22Rv1 (cell line): ENCODE measurements around the gene EPB42.
"Not testable (repeated sequence)": the region's sequence is repeated elsewhere in the genome, so short reads cannot be mapped to it uniquely, and the experiment has no call there.

Source experiments
- H3K27ac ChIP-seq: fragments of 450-650 bp; 2 replicates; pipeline ENCODE4 v1.5.1; 2017
- ZFX ChIP-seq: fragments of 450-650 bp; IDR thresholded peaks from 2 replicates; pipeline ENCODE4 v1.6.1; 2017; ENCODE audit warnings: antibody characterized with exemption, borderline replicate concordance
- TF ChIP-seq, protein P1 (sequence below): fragments of 450-650 bp; IDR thresholded peaks from 2 replicates; pipeline ENCODE4 v1.5.1; 2017; ENCODE audit warnings: mild to moderate bottlenecking

EPB42 gene

DNA sequence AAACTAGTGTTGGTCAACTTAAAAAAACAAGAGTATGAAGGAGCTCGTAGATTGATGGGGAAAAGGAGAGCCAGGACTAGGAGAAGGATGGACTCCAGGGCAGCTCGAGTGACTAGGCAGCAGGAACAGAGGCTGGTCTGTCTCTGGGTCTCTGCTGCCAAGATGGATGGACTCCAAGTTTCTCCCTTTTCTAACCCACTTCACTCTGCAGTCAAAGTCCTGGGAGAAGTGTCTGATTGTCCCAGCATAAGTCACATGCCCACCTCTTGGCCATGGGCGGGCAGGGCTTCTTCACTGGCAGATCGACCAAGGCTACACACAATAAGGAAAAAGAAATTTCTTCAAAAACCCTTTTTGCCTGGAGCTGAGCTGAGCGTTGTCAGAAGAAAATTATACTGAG is 9.2 kb upstream of the EPB42 start:
- TF ChIP-seq, protein P1, sequence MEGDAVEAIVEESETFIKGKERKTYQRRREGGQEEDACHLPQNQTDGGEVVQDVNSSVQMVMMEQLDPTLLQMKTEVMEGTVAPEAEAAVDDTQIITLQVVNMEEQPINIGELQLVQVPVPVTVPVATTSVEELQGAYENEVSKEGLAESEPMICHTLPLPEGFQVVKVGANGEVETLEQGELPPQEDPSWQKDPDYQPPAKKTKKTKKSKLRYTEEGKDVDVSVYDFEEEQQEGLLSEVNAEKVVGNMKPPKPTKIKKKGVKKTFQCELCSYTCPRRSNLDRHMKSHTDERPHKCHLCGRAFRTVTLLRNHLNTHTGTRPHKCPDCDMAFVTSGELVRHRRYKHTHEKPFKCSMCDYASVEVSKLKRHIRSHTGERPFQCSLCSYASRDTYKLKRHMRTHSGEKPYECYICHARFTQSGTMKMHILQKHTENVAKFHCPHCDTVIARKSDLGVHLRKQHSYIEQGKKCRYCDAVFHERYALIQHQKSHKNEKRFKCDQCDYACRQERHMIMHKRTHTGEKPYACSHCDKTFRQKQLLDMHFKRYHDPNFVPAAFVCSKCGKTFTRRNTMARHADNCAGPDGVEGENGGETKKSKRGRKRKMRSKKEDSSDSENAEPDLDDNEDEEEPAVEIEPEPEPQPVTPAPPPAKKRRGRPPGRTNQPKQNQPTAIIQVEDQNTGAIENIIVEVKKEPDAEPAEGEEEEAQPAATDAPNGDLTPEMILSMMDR: no peak
- no peak for TF ChIP-seq ZFX
- H3K27ac ChIP-seq: no peak overlapping the region

DNA sequence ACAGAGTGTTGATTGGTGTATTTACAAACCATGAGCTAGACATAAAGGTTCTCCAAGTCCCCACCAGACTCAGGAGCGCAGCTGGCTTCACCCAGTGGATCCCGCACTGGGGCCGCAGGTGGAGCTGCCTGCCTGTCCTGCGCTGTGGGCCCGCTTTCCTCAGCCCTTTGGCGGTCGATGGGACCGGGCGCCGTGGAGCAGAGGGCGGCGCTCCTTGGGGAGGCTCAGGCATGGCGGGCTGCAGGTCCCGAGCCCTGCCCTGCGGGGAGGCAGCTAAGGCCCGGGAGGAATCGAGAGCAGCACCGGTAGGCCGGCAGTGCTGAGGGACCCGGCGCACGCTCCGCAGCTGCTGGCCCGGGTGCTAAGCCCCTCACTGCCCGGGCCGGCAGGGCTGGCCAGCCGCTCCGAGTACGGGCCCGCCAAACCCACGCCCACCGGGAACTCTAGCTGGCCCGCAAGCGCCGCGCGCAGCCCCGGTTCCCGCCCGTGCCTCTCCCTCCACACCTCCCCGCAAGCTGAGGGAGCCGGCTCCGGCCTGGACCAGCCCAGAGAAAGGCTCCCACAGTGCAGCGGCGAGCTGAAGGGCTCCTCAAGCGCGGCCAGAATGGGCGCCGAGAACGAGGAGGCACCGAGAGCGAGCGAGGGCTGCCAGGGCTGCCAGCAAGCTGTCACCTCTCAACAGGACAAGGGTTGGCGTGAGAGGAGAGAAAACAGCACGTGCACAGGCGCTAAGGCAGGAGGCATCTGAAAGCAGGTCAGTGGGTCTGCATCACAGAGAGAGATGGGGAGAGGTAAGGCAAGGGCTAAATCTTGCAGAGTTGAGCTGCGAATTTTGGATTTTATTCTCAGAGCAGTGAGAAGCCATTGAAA is 5.9 kb upstream of the EPB42 start:
- TF ChIP-seq, protein P1: no peak
- TF ChIP-seq ZFX: no peak
- H3K27ac ChIP-seq: no peak overlapping the region

DNA sequence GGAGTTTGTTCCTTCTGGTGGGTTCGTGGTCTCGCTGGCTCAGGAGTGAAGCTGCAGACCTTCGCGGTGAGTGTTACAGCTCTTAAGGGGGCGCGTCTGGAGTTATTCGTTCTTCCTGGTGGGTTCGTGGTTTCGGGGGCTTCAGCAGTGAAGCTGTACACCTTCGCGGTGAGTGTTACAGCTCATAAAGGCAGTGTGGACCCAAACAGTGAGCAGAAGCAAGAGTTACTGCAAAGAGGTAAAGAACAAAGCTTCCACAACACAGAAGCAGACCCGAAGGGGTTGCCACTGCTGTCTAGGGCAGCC is 5.1 kb upstream of the EPB42 start:
- H3K27ac ChIP-seq: not testable (repeated sequence)

DNA sequence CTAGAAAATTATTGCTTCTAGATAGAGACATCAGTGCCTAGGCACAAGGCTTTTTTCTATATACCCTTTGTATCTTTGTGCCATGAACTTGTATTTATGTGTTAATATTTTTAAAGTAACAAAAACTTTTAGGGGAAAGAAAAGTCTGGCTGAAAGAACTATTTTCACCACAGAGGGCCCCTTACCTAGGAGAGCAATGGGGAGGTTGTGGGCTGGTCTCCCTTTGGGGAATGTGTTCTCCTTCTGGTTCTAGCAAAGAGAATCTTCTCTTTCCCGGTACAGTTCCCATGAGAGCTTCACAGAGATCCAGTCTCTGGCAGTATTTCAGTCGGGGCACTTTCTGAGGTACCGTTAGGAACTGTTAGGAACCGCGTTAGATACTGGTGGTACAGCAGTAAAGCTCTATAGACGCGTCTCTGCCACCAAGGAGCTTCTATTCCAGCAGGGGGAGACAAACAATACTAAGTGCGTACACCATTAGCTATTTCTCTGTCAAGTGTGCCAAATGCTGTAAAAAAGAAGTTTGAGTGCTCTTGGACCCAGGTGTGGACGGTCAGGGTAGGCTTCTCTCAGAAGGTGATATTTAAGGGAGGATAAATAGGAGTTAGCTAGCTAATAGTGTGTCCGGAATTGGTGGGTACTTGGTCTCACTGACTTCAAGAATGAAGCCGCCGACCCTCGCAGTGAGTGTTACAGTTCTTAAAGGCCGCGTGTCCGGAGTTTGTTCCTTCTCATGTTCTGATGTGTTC is 4.6 kb upstream of the EPB42 start:
- no peak for TF ChIP-seq ZFX
- TF ChIP-seq, protein P1: peak; percentile 84
- H3K27ac ChIP-seq: no peak overlapping the region

DNA sequence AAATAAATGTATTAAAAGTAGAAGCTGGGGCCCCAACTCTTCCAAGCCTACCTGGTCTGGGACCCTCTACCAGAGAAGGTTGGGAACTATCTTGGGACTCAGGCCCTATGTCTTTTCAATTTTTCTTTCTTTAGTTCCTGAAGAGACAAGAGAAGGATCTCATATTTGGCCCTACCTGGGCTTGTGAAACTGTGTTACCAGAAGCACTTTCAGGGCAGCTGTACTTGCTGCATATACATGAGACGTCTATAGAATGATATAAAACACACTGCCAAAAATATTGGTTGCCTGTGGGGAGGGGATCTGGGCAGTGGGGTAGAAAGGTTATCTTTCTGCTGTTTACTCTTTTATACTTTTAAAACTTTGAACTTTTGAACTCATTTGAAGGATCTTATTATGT is 604 bp upstream of the EPB42 start:
- no peak for TF ChIP-seq ZFX
- TF ChIP-seq, protein P1: no peak
- no peak overlapping the region for H3K27ac ChIP-seq

DNA sequence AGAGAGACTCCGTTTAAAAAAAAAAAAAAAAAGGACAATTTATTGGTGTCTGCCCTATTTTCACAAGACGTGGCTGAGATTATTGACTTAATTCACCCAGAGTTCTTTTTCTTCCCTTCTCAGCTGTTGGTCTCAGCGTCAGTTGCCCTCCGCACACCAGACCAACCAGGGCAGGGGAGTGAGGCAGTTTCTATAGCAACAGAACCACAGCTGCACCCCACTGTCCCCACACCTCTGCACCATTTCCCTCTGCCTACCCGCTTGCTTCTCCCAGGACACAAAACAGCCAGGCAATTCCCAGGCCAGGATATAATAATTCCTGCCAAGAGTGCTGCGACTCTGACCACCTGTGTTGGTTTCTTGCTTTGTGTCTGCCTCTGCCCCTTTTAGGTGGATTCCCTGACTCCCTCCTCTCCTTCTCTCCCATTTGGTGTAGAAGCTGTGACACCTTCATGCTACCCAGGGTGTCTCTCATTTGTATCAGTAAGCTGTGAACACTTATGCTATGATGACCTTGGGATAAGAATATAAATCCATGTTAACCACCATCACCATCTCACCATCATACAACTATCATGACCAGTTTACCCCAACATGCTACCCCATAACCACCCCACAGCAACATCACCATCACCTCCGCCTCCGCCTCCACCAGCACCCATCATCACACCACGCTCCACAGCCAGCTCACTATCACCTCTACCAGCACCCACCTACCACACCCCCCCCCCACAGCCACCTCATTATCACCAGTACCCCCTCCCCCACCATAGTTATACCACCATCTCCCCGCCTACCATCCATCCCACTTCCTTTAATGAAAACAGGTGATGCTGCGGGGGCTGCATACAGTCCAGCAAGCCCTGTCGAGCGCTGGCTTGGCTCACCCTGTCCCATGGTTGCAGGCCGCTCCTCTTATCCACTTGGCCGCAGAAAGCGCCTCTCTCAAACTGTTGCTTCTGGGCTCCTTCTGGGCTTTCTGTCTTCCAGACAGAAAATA is 589 bp downstream of the EPB42 start:
- no peak for TF ChIP-seq ZFX
- TF ChIP-seq, protein P1: no peak
- H3K27ac ChIP-seq: no peak overlapping the region
